Activated naive CD4-positive, alpha-beta T cell (primary cell): Measurements from ENCODE around the gene ZMIZ1.

ENCODE experiments used
- DNase-seq, 4 experiments: peaks; one replicate each; lab custom pipeline; 2025; lab: John Stamatoyannopoulos, UW

ZMIZ1 gene

DNA sequence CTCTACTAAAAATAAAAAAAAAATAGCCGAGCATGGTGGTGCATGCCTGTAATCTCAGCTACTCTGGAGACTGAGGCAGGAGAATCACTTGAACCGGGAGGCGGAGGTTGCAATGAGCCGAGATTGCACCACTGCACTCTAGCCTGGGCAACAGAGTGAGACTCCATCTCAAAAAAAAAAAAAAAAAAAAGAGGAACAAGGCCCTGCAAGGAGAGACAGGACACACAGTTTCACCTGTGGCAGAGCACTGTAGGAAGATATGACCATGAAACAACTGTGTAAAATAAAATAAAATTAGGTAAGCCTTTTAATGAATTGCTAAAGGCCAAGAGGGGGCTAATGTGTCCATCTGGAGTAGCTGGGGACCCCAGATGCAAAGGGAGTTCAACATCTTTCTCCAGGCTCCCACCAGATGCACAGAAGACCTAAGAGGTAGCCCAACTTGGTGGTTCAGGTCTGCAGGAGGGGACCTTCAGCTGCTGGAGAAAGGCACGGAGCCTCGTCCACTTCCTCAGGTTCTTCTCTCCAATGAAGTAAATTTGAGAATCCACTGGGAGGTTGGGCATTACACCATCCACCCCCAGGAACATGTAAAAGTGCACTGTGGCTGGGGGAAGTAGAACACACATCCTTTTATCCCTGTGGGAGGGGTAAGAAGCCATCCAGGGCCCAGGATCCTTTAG, 291.2 kb downstream of the ZMIZ1 start:
- DNase-seq: no peak

DNA sequence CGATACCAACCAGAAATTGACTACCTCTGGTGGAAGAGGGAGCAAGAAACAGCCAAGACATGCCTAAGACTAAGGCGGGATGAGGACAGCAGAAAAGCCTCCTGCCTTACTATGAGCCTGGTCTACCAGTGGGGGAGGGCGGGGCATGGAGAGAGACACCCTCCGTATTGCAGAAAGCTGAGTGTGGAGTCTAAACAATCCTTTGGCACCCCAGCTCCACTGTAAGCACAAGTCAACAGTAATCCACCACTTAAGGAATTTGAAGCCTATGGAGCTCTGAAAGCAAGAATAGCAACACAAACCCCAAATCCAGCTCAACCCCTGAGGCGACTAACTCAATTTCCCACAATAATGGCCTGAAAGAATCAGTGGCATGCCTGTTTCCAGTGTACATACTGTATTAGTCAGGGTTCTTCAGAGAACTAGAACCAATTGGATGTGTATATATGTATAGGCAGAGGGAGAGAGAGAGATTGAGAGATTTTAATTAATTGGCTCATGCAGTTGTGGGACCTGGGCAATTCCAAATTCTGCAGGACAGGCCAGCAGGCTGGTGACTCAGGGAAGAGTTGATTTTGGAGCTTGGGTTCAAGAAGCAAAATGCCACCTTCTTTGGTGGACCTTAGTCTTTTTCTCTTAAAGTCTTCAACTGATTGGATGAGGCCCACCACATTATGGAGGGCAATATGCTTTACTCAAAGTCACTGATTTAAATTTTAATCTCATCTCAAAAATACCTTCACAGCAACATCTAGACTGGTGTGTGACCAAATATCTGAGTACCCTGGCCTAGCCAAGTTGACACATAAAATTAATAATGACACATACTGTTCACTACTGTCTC, 292.0 kb downstream of the ZMIZ1 start:
- DNase-seq: no peak

DNA sequence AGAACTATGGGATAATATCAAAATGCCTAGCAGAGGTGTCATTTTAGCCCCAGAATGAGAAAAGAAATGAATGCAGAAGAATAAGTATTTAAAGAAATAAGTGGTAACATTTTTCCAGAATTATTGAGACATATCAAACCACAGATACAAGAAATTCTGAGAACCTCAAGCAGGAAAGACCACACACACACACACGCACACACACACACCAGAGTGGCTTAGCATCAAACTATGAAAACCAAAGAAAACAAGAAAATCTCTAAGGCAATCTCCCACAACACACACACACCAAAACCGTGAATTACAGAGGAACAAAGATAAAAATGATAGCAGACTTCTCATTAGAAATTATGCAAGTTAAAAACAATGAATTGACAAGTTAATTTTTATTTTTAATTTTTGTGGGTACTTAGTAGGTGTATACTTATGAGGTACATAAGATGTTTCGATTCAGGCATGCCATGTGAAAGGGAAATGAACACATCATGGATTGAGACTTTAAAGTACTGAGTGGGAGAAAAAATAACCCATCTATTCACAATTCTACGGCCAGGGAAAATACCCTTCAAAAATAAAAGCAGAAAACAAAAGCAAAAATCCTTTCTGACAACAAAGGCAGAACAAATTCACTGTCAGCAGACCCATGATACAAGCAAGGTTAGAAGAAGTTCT, 293.1 kb downstream of the ZMIZ1 start:
- no peak for DNase-seq
